ENCODE data around the gene GRHL1.

GRHL1 gene

GRCh38 chr2:9981655-9982054, 30.2 kb downstream of the GRHL1 start:
- H3K4me3 ChIP-seq (ENCODE audit: low read depth, low read length) = no peak overlapping the region
- no peak for TF ChIP-seq CTCF (IDR thresholded peaks at IDR 0.05; ENCODE audit: low read depth, low read length)

GRCh38 chr2:9982248-9982647, 30.8 kb downstream of the GRHL1 start:
- TF ChIP-seq CTCF (IDR thresholded peaks at IDR 0.05; ENCODE audit: low read depth, low read length) = no peak
- no peak overlapping the region for H3K4me3 ChIP-seq (ENCODE audit: low read depth, low read length)

- no peak overlapping the region for H3K4me3 ChIP-seq (ENCODE audit: low read depth, low read length)
- no peak for TF ChIP-seq CTCF (IDR thresholded peaks at IDR 0.05; ENCODE audit: low read depth, low read length)
Measured at GRCh38 chr2:9982891-9983290, 31.4 kb downstream of the GRHL1 start.

GRCh38 chr2:9983401-9984216, 32.1 kb downstream of the GRHL1 start:
- no peak for TF ChIP-seq CTCF (IDR thresholded peaks at IDR 0.05; ENCODE audit: low read depth, low read length)

DNA sequence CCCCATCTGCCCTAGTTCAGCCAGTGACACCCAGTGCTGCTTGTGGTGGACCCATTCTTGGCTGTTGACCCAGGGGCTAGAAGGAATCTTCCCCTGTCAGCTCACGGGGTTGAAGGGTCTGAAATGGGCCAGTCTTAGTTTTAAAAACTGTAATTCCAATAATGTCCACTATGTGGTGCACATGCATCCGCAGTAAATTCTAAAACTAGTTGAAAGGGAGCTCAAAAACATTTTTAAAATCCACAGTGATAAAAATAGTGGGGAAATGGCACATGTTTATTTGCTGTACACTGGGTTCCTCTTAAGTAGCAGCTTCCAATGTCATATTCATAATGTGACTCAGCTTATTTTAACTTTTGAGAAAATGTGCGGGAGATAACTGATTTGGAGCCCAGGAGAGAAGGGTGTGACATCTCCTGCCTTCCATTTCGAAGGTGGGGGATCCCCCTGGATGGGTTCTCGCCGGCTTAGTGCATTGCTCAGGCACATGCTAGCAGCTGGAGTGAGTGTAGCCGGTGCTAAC, 32.8 kb downstream of the GRHL1 start:
- no peak overlapping the region for H3K4me3 ChIP-seq (ENCODE audit: low read depth, low read length)
- peak; percentile 35 for TF ChIP-seq CTCF (IDR thresholded peaks at IDR 0.05; ENCODE audit: low read depth, low read length)

More at GRCh38 chr2:9983401-9984216, 32.1 kb downstream of the GRHL1 start:
- no peak overlapping the region for H3K4me3 ChIP-seq (ENCODE audit: low read depth, low read length)

GRCh38 chr2:9984871-9985480, 33.5 kb downstream of the GRHL1 start:
- no peak for TF ChIP-seq CTCF (IDR thresholded peaks at IDR 0.05; ENCODE audit: low read depth, low read length)
- no peak overlapping the region for H3K4me3 ChIP-seq (ENCODE audit: low read depth, low read length)

All from WI38 (cell line).